ENCODE data around the gene CADPS2.

DNA sequence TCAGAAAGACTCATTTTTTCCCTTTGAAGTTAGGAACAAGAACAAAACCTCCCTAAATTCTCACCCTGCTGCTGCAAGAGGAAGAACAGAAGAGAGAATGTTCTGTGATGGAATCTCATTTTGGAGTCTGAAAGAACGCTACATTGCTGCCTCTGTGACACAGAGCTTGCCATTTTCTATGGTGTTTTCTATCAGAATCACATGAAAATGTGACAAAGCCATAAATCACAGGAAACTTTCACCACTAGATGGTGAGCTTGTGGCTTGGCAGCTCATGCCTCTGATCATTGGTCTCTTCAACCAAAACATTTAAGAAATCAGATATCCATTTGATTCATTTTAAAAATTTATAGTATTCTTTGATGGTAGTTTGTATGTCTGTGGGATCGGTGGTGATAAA lies 82.9 kb downstream of the CADPS2 start:
- TF ChIP-seq, protein P1, sequence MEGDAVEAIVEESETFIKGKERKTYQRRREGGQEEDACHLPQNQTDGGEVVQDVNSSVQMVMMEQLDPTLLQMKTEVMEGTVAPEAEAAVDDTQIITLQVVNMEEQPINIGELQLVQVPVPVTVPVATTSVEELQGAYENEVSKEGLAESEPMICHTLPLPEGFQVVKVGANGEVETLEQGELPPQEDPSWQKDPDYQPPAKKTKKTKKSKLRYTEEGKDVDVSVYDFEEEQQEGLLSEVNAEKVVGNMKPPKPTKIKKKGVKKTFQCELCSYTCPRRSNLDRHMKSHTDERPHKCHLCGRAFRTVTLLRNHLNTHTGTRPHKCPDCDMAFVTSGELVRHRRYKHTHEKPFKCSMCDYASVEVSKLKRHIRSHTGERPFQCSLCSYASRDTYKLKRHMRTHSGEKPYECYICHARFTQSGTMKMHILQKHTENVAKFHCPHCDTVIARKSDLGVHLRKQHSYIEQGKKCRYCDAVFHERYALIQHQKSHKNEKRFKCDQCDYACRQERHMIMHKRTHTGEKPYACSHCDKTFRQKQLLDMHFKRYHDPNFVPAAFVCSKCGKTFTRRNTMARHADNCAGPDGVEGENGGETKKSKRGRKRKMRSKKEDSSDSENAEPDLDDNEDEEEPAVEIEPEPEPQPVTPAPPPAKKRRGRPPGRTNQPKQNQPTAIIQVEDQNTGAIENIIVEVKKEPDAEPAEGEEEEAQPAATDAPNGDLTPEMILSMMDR (IDR thresholded peaks at IDR 0.05; ENCODE audit: borderline replicate concordance, extremely low read depth, low read length, poor library complexity, severe bottlenecking): peak; percentile 30
- TF ChIP-seq EZH2 (IDR thresholded peaks at IDR 0.05; ENCODE audit: borderline replicate concordance, low read depth, low read length, severe bottlenecking): no peak
